NT2/D1 (cell line): ENCODE measurements around the gene DAD1.

Experiments
- SUZ12 ChIP-seq: IDR thresholded peaks from 2 replicates; pipeline ENCODE4 v1.6.1; 2011; ENCODE audit not compliant: insufficient read length, insufficient read depth; ENCODE audit errors: extremely low read depth
- YY1 ChIP-seq: IDR thresholded peaks from 2 replicates; pipeline ENCODE4 v1.6.1; 2011; ENCODE audit not compliant: insufficient read length, insufficient read depth
- ZNF274 ChIP-seq: IDR thresholded peaks from 2 replicates; pipeline ENCODE4 v1.6.1; 2011; ENCODE audit warnings: mild to moderate bottlenecking, low read depth, low read length

DNA sequence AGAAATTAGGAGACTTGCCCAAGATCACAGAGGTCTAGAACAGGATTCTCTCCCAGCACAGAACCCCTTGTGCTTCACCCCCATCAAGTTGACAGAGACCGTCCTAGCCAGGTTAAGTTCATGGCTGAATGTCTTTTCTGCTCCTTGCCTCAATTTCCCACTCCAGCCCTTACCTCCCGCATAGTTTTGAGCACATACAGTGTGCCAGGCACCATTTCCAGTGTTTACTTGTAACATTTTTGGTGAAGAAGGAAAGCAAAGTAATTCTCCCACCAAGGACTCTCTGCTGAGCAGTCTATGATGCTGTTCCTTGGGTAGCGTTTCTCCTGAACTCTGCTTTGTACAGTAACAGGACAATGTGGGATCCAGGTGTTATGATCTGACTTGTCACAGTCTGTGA is 10.3 kb upstream of the DAD1 start:
- no peak for TF ChIP-seq YY1
- no peak for TF ChIP-seq ZNF274
- no peak for TF ChIP-seq SUZ12
